ENCODE results near the gene CFAP43.

The CFAP43 gene

DNA sequence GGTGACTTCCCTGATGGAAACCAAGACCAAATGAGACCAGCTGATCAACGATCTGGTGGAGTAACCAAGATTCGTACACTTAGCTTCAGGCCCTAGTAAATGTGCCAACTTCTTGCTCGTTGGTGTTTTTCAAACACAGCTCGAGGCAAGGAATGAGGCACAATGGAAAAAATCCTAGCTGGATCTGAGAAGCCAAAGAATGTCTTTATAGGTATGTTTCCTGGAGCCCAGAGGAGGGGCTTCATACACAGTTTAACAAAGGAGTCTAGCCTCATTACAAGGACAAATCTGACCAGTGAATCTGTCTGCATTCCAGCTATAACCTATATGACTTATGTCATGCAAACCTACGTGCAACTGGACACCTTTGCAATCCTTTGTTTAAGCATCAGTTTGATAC is 150.2 kb downstream of the CFAP43 start:
- H3K27ac ChIP-seq = no peak overlapping the region
- TF ChIP-seq ZFX (IDR thresholded peaks at IDR 0.05) = no peak
- TF ChIP-seq, protein P1, sequence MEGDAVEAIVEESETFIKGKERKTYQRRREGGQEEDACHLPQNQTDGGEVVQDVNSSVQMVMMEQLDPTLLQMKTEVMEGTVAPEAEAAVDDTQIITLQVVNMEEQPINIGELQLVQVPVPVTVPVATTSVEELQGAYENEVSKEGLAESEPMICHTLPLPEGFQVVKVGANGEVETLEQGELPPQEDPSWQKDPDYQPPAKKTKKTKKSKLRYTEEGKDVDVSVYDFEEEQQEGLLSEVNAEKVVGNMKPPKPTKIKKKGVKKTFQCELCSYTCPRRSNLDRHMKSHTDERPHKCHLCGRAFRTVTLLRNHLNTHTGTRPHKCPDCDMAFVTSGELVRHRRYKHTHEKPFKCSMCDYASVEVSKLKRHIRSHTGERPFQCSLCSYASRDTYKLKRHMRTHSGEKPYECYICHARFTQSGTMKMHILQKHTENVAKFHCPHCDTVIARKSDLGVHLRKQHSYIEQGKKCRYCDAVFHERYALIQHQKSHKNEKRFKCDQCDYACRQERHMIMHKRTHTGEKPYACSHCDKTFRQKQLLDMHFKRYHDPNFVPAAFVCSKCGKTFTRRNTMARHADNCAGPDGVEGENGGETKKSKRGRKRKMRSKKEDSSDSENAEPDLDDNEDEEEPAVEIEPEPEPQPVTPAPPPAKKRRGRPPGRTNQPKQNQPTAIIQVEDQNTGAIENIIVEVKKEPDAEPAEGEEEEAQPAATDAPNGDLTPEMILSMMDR (conservative IDR thresholded peaks at IDR 0.05) = no peak

DNA sequence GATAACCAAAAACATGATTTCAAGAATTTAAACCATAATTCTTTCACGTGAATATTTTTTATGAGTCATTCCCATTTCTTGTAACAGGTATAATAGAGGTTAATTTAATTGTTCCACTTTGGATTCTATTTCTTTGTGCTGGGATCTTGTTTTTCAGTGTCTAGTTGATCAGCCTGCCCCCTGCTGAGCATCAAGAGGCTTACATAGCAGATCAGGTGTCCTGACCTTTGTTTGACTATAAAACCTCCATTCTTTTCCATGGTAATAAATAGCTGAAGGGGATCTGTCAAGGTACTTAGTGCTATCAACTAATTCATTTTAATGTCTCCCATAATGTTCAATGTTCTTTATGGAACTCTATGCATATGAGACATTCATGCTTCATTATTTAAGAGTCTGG is 151.4 kb downstream of the CFAP43 start:
- TF ChIP-seq, protein P1 (conservative IDR thresholded peaks at IDR 0.05) = peak; percentile 70
- no peak for TF ChIP-seq ZFX (IDR thresholded peaks at IDR 0.05)
- no peak overlapping the region for H3K27ac ChIP-seq

All from C4-2B (cell line).